B cell (primary cell): ENCODE results near the gene LSP1. TPM values are rescaled to one million over a fixed set of nuclear protein-coding genes. Genes with fewer than 3 reads are reported as not detected.

Experiments used
- ATAC-seq: fragments of 200-7000 bp; cut with Tn5 transposase; one replicate; pipeline ENCODE4 v1.10.0; 2021; ENCODE audit warnings: low read depth, mild to moderate bottlenecking, moderate number of reproducible peaks, moderate library complexity
- CTCF ChIA-PET: fragments of 350-600 bp; sonication (Branson Sonifier 250); formaldehyde crosslinking; loops from one replicate; lab custom pipeline; 2021; ENCODE audit warnings: antibody characterized with exemption, inconsistent platforms; lab: Charles Lee
- POLR2A ChIA-PET: fragments of 350-600 bp; sonication (Branson Sonifier 250); formaldehyde crosslinking; loops from one replicate; lab custom pipeline; 2021; ENCODE audit warnings: antibody characterized with exemption; lab: Charles Lee
- DNase-seq: peaks from one replicate; pipeline ENCODE4 v3.0.0; 2013
- H2AFZ ChIP-seq: 2 replicates; pipeline ENCODE4 v1.6.1; 2012; ENCODE audit warnings: mild to moderate bottlenecking, low read depth, low read length; ENCODE audit not compliant: insufficient read depth, poor library complexity, severe bottlenecking
- H3K27ac ChIP-seq, 2 donors: 1 replicate in 1 of 2; 2 replicates in 1 of 2; pipeline ENCODE4 v1.5.1; 2012 to 2013; ENCODE audit warnings: low read length in 2 of 2, mild to moderate bottlenecking in 2 of 2, moderate library complexity in 1 of 2
- H3K27me3 ChIP-seq, 4 experiments: fragments of 200-600 bp in 1 of 4; sonication (generic) in 1 of 4; replicated peaks in 1 of 4; 1 replicate in 2 of 4; 2 replicates in 2 of 4; pipeline versions ENCODE4 v1.6.1 to v1.7.0; 2013 to 2016; ENCODE audit warnings: low read length in 3 of 4, mild to moderate bottlenecking in 2 of 4, mixed read lengths in 1 of 4, moderate library complexity in 1 of 4; ENCODE audit not compliant: insufficient read depth in 4 of 4, control insufficient read depth in 3 of 4; ENCODE audit errors: control extremely low read depth in 1 of 4
- H3K36me3 ChIP-seq, 2 experiments: replicated peaks in 1 of 2; 1 replicate in 1 of 2; 2 replicates in 1 of 2; pipeline versions ENCODE4 v1.6.1 to v1.7.1; 2013; ENCODE audit warnings: low read length in 1 of 2; ENCODE audit not compliant: insufficient read depth in 2 of 2, control insufficient read depth in 1 of 2; ENCODE audit errors: control extremely low read depth in 1 of 2, extremely low read depth in 1 of 2
- H3K4me1 ChIP-seq, 2 donors: fragments of 200-600 bp in 1 of 2; sonication (generic) in 1 of 2; 1 replicate in 1 of 2; 2 replicates in 1 of 2; pipeline versions ENCODE4 v1.5.1 to v1.6.1; 2013 to 2017; ENCODE audit warnings: low read length in 2 of 2; ENCODE audit not compliant: control insufficient read depth in 2 of 2, insufficient read depth in 2 of 2
- H3K4me2 ChIP-seq: replicated peaks from 2 replicates; pipeline ENCODE3; 2012; ENCODE audit warnings: mild to moderate bottlenecking, low read depth, low read length; ENCODE audit not compliant: poor library complexity, severe bottlenecking
- H3K4me3 ChIP-seq, 5 experiments: fragments of 200-600 bp in 1 of 5; sonication (generic) in 1 of 5; 1 replicate in 3 of 5; 2 replicates in 2 of 5; pipeline versions ENCODE4 v1.5.1 to v1.7.0; 2011 to 2016; ENCODE audit warnings: low read length in 4 of 5, mild to moderate bottlenecking in 4 of 5, low read depth in 2 of 5, control low read depth in 1 of 5, moderate library complexity in 1 of 5; ENCODE audit not compliant: insufficient read depth in 1 of 5; ENCODE audit errors: control extremely low read depth in 1 of 5, extremely low read depth in 1 of 5
- H3K79me2 ChIP-seq: fragments of 200-600 bp; sonication (generic); one replicate; pipeline ENCODE4 v1.6.0; 2016; ENCODE audit warnings: low read length; ENCODE audit not compliant: control insufficient read depth, insufficient read depth
- H3K9ac ChIP-seq: fragments of 200-600 bp; sonication (generic); 2 replicates; pipeline ENCODE4 v1.6.1; 2017; ENCODE audit warnings: mild to moderate bottlenecking, low read length, moderate library complexity
- H3K9me3 ChIP-seq, 3 donors: one replicate each; pipeline versions ENCODE4 v1.6.1 to v1.7.1; 2013; ENCODE audit warnings: low read length in 2 of 3; ENCODE audit not compliant: control insufficient read depth in 2 of 3, insufficient read depth in 1 of 3; ENCODE audit errors: control extremely low read depth in 1 of 3
- H4K20me1 ChIP-seq: 2 replicates; pipeline ENCODE4 v1.6.0; 2012; ENCODE audit warnings: mild to moderate bottlenecking, low read length; ENCODE audit not compliant: insufficient read depth, control insufficient read depth, poor library complexity, severe bottlenecking
- H3K27ac Mint-ChIP-seq: one replicate; pipeline ENCODE4 v1.8.0; 2021; ENCODE audit warnings: mixed read lengths
- H3K27me3 Mint-ChIP-seq: one replicate; pipeline ENCODE4 v1.8.0; 2021; ENCODE audit warnings: mixed read lengths
- H3K4me1 Mint-ChIP-seq: one replicate; pipeline ENCODE4 v1.8.0; 2021; ENCODE audit warnings: mixed read lengths
- H3K4me3 Mint-ChIP-seq: one replicate; pipeline ENCODE4 v1.8.0; 2021; ENCODE audit warnings: mixed read lengths
- H3K9me3 Mint-ChIP-seq: one replicate; pipeline ENCODE4 v1.8.0; 2022; ENCODE audit warnings: mixed read lengths; ENCODE audit not compliant: insufficient read depth
- EZH2 ChIP-seq: IDR thresholded peaks from 2 replicates; pipeline ENCODE4 v1.6.1; 2012; ENCODE audit warnings: borderline replicate concordance, low read depth, mild to moderate bottlenecking, moderate library complexity, low read length; ENCODE audit not compliant: insufficient read depth, poor library complexity, severe bottlenecking
- WGBS: methylation state at CpG from one replicate; pipeline ENCODE4 v1.1.5; 2013; ENCODE audit warnings: missing lambda C conversion rate; ENCODE audit not compliant: insufficient coverage; 5-methylcytosine and 5-hydroxymethylcytosine counted together
- intact Hi-C: fragments of 100-400 bp; cut with micrococcal nuclease; formaldehyde crosslinking; loops from one replicate; pipeline ENCODE4 v1.10.0; 2022
- polyA plus RNA-seq: library from polyadenylated mRNA; depleted of rRNA; stranded (reverse); fragments of >200 nt; gene quantifications from 2 replicates; pipeline ENCODE4 v1.2.3, GENCODE V29; 2012
- total RNA-seq, 2 donors: library from RNA; stranded (reverse); fragments of 120-200 nt in 1 of 2; gene quantifications; 1 replicate in 1 of 2; 2 replicates in 1 of 2; pipeline versions ENCODE4 v1.2.3 to v1.2.4, GENCODE V29; 2013 to 2022
- TF ChIP-seq, protein P1 (sequence below): fragments of 200-600 bp; IDR thresholded peaks from one replicate; pipeline ENCODE4 v1.8.0; 2022; ENCODE audit warnings: antibody characterized with exemption, mild to moderate bottlenecking

The LSP1 gene
- total and polyA plus RNA-seq, 2 donors (not counting 1 experiment from before 2014, with no cell fraction given) = 249 to 446 TPM

DNA sequence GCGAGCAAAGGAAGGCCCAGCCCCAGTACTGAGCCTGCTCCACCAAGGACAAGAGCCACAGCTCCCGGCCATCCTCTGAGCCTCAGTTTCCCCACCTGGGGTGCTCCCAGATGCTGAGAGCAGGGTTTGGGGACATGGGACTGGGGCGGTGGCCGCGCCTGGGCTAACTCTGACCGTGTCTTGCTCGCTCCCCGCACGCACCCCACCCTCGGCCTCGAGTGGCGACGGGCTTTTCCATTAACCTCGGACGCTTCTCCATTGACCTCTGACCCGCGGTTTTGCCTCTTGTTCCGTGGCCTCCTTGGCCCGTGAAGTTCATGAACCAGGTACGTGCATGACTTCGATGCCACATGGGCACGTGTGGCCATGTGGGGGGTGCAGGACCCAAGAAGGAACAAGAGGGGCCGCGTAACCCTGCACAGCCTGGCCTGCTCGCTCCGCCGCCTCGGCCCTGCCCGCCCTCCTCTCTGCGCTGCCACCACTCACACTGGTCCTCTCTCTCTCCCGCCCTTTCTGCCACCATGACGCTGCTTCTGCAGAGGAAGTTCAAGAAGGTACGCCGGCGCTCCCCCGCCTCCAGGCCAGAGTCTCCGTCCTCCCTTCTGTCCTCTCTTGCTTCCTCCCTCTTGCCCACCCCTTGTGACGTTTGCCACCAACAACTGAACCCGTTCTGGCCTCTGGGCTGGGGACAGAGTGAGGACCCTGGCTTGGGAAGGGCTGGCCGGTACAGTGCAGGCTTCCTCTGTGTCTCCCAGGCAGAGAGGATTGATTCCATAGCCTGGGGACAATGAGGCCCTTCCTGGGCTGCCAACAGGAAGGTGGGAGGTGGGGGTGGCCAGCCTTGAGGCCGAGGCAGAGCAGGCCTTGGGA is 73.5 kb downstream of the LSP1 start:
- DNase-seq = no peak
- peaks cover 21% of the 10 kb centered on the region for H3K27me3 Mint-ChIP-seq
- H3K9ac ChIP-seq = no peak overlapping the region

More for the DNA sequence above, 73.5 kb downstream of the LSP1 start:
- 76% methylated on average over 40 of the region's 41 CpGs for WGBS
- ChIA-PET POLR2A (no interaction called here), CTCF (no interaction called here)
- TF ChIP-seq, protein P1, sequence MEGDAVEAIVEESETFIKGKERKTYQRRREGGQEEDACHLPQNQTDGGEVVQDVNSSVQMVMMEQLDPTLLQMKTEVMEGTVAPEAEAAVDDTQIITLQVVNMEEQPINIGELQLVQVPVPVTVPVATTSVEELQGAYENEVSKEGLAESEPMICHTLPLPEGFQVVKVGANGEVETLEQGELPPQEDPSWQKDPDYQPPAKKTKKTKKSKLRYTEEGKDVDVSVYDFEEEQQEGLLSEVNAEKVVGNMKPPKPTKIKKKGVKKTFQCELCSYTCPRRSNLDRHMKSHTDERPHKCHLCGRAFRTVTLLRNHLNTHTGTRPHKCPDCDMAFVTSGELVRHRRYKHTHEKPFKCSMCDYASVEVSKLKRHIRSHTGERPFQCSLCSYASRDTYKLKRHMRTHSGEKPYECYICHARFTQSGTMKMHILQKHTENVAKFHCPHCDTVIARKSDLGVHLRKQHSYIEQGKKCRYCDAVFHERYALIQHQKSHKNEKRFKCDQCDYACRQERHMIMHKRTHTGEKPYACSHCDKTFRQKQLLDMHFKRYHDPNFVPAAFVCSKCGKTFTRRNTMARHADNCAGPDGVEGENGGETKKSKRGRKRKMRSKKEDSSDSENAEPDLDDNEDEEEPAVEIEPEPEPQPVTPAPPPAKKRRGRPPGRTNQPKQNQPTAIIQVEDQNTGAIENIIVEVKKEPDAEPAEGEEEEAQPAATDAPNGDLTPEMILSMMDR = no peak
- TF ChIP-seq EZH2 = no peak
- H3K36me3 ChIP-seq = no peaks in the 10 kb centered on the region
- H4K20me1 ChIP-seq = no peaks in the 10 kb centered on the region
- H3K27me3 ChIP-seq = peaks cover 0 to 24% (median 4%) of the 10 kb centered on the region in 4 experiments
- no peak overlapping the region for H3K4me2 ChIP-seq
- no peaks in the 10 kb centered on the region for H3K4me1 ChIP-seq
- no peak for ATAC-seq
- H3K9me3 ChIP-seq = no peaks in the 10 kb centered on the region
- intact Hi-C loops = no loop called here
- H3K27ac ChIP-seq = no peak overlapping the region
- Mint-ChIP-seq H3K4me1 (no peaks in the 10 kb centered on the region), H3K9me3 (no peaks in the 10 kb centered on the region), H3K27ac (no peak overlapping the region), H3K4me3 (no peak overlapping the region)
- no peak overlapping the region for H3K4me3 ChIP-seq
- no peak overlapping the region for H2AFZ ChIP-seq
- H3K79me2 ChIP-seq = no peaks in the 10 kb centered on the region
